A549 treated with CORT108297 at 1 μM for 4 hours (cell line): ENCODE data around the gene RTN4IP1. TPM values are rescaled to one million over a fixed set of nuclear protein-coding genes. Genes with fewer than 3 reads are reported as not detected.

ENCODE experiments used
- total RNA-seq: library from RNA; stranded (reverse); fragments of 200-300 nt; extraction: Qiagen RNA extraction; gene quantifications from 5 replicates; pipeline ENCODE4 v1.2.3, GENCODE V29; 2022

Gene RTN4IP1, protein sequence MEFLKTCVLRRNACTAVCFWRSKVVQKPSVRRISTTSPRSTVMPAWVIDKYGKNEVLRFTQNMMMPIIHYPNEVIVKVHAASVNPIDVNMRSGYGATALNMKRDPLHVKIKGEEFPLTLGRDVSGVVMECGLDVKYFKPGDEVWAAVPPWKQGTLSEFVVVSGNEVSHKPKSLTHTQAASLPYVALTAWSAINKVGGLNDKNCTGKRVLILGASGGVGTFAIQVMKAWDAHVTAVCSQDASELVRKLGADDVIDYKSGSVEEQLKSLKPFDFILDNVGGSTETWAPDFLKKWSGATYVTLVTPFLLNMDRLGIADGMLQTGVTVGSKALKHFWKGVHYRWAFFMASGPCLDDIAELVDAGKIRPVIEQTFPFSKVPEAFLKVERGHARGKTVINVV
- 8.7 to 11.1 TPM (median 9.5 TPM) in 5 replicates for total RNA-seq

GRCh38 chr6:106629103-106629858, at the start of gene RTN4IP1, which contains the start of gene QRSL1:
TSS of gene RTN4IP1 (minus strand) at chr6:106629498. CDS start at chr6:106629021, 477 bp downstream.
TSS of gene QRSL1 (plus strand) at chr6:106629578. CDS start at chr6:106629682, 104 bp downstream.

Other genes with a start within 250 kb of the RTN4IP1 start
- 6.8 to 8.5 TPM (median 7.3 TPM) in 5 replicates for gene QRSL1, start 80 bp upstream of the RTN4IP1 start, total RNA-seq